H1 (cell line): ENCODE results near the gene NKAIN2. TPM values are rescaled to one million over a fixed set of nuclear protein-coding genes. Genes with fewer than 3 reads are reported as not detected.

Experiments
- CTCF ChIA-PET: fragments of 300-600 bp; sonication (Branson Sonifier 250); formaldehyde crosslinking; loops from one replicate; lab custom pipeline; 2021; ENCODE audit not compliant: partially characterized antibody; lab: Charles Lee
- POLR2A ChIA-PET: fragments of 300-600 bp; sonication (Branson Sonifier 250); formaldehyde crosslinking; loops from one replicate; lab custom pipeline; 2021; ENCODE audit warnings: inconsistent platforms; ENCODE audit not compliant: partially characterized antibody; lab: Charles Lee
- DNase-seq, 2 experiments: peaks; one replicate each; pipeline versions ENCODE4 v3.0.0 to v3.0.0-alpha.2; 2010 to 2022; ENCODE audit warnings: low spot score in 2 of 2, low read depth in 1 of 2, mixed read lengths in 1 of 2
- FAIRE-seq: peaks from 2 replicates; lab custom pipeline; 2011; peaks lifted over from hg19 to GRCh38; lab: Jason Lieb, UNC
- H2AFZ ChIP-seq: 2 replicates; pipeline ENCODE4 v1.8.1; 2012; ENCODE audit warnings: low read length, inconsistent platforms
- H2AK5ac ChIP-seq: 2 replicates; pipeline ENCODE4 v1.6.1; 2013; ENCODE audit warnings: low read depth, low read length
- H2BK120ac ChIP-seq: replicated peaks from 2 replicates; pipeline ENCODE3; 2013; ENCODE audit warnings: low read depth, low read length, inconsistent platforms
- H2BK12ac ChIP-seq: 2 replicates; pipeline ENCODE4 v1.6.1; 2013; ENCODE audit warnings: low read depth, low read length
- H2BK15ac ChIP-seq: 2 replicates; pipeline ENCODE4 v1.6.1; 2013; ENCODE audit warnings: low read length
- H2BK20ac ChIP-seq: 2 replicates; pipeline ENCODE4 v1.6.1; 2013; ENCODE audit warnings: low read length
- H2BK5ac ChIP-seq: 2 replicates; pipeline ENCODE4 v1.6.1; 2013; ENCODE audit warnings: low read depth, low read length
- H3K14ac ChIP-seq: 2 replicates; pipeline ENCODE4 v1.6.1; 2013; ENCODE audit warnings: inconsistent platforms; ENCODE audit not compliant: insufficient read length
- H3K18ac ChIP-seq: 2 replicates; pipeline ENCODE4 v1.6.1; 2013; ENCODE audit warnings: low read length; ENCODE audit errors: extremely low read depth
- H3K23ac ChIP-seq: 2 replicates; pipeline ENCODE4 v1.6.1; 2013; ENCODE audit warnings: inconsistent platforms; ENCODE audit not compliant: insufficient read length
- H3K23me2 ChIP-seq: 2 replicates; pipeline ENCODE4 v1.6.1; 2013; ENCODE audit warnings: low read depth, low read length
- H3K27ac ChIP-seq: 2 replicates; pipeline ENCODE4 v1.6.1; 2011; ENCODE audit warnings: low read depth, low read length, inconsistent platforms
- H3K27me3 ChIP-seq, 4 experiments: replicated peaks in 1 of 4; 1 replicate in 1 of 4; 2 replicates in 3 of 4; pipeline versions ENCODE4 v1.6.1 to v1.8.1; 2011 to 2013; ENCODE audit warnings: low read length in 3 of 4, mild to moderate bottlenecking in 3 of 4, inconsistent platforms in 2 of 4, mixed read lengths in 2 of 4, moderate library complexity in 1 of 4; ENCODE audit not compliant: control insufficient read depth in 3 of 4, insufficient read depth in 3 of 4; ENCODE audit errors: extremely low read depth in 1 of 4
- H3K36me3 ChIP-seq, 4 experiments: 2 replicates each; pipeline versions ENCODE4 v1.6.1 to v1.8.1; 2011 to 2013; ENCODE audit warnings: mild to moderate bottlenecking in 4 of 4, low read length in 3 of 4, moderate library complexity in 2 of 4, control low read depth in 1 of 4, inconsistent platforms in 1 of 4; ENCODE audit not compliant: insufficient read depth in 4 of 4, control insufficient read depth in 2 of 4
- H3K4ac ChIP-seq: replicated peaks from 2 replicates; pipeline ENCODE3; 2013; ENCODE audit warnings: low read length, low read depth, mixed read lengths, inconsistent platforms; ENCODE audit not compliant: insufficient read length
- H3K4me1 ChIP-seq, 4 experiments: replicated peaks in 1 of 4; 1 replicate in 1 of 4; 2 replicates in 3 of 4; pipeline versions ENCODE4 v1.6.1 to v1.8.1; 2011 to 2013; ENCODE audit warnings: low read length in 3 of 4, inconsistent platforms in 2 of 4, mixed read lengths in 1 of 4; ENCODE audit not compliant: insufficient read depth in 4 of 4, control insufficient read depth in 3 of 4
- H3K4me2 ChIP-seq, 2 experiments: 2 replicates each; pipeline versions ENCODE4 v1.6.1 to v1.8.1; 2011 to 2013; ENCODE audit warnings: low read depth in 2 of 2, low read length in 2 of 2, control low read depth in 1 of 2, inconsistent platforms in 1 of 2, mild to moderate bottlenecking in 1 of 2; ENCODE audit not compliant: insufficient read depth in 1 of 2
- H3K4me3 ChIP-seq, 4 experiments: fragments of 200-600, 300-600 bp in 1 of 4; sonication (generic), shearing (Covaris generic), sonication (Bioruptor Twin) in 1 of 4; 2 replicates each; pipeline versions ENCODE4 v1.5.1 to v1.8.1; 2011 to 2016; ENCODE audit warnings: low read length in 4 of 4, low read depth in 3 of 4, control low read depth in 2 of 4, inconsistent platforms in 2 of 4, mild to moderate bottlenecking in 2 of 4, mixed read lengths in 1 of 4, moderate library complexity in 1 of 4; ENCODE audit not compliant: insufficient read depth in 2 of 4; ENCODE audit errors: extremely low read depth in 1 of 4
- H3K56ac ChIP-seq: replicated peaks from 2 replicates; pipeline ENCODE3; 2013; ENCODE audit warnings: low read depth, mild to moderate bottlenecking, mixed read lengths, low read length, inconsistent platforms; ENCODE audit not compliant: insufficient read length
- H3K79me1 ChIP-seq: 2 replicates; pipeline ENCODE4 v1.6.1; 2013; ENCODE audit warnings: low read depth, low read length, control low read depth
- H3K79me2 ChIP-seq, 2 experiments: 2 replicates each; pipeline versions ENCODE4 v1.6.1 to v1.8.1; 2012 to 2013; ENCODE audit warnings: low read length in 2 of 2, mild to moderate bottlenecking in 2 of 2, inconsistent platforms in 1 of 2; ENCODE audit not compliant: insufficient read depth in 2 of 2, control insufficient read depth in 1 of 2
- H3K9ac ChIP-seq, 4 experiments: replicated peaks in 1 of 4; 1 replicate in 1 of 4; 2 replicates in 3 of 4; pipeline versions ENCODE4 v1.6.1 to v1.8.1; 2011 to 2013; ENCODE audit warnings: low read depth in 3 of 4, low read length in 3 of 4, control low read depth in 2 of 4, mild to moderate bottlenecking in 2 of 4, moderate library complexity in 2 of 4, inconsistent platforms in 1 of 4; ENCODE audit errors: extremely low read depth in 1 of 4
- H3K9me3 ChIP-seq, 2 experiments: 2 replicates each; pipeline versions ENCODE4 v1.6.1 to v1.8.1; 2012 to 2013; ENCODE audit warnings: mild to moderate bottlenecking in 2 of 2, moderate library complexity in 2 of 2, control low read depth in 1 of 2, inconsistent platforms in 1 of 2, low read depth in 1 of 2, low read length in 1 of 2, mixed read lengths in 1 of 2; ENCODE audit not compliant: insufficient read depth in 2 of 2
- H4K20me1 ChIP-seq, 2 experiments: replicated peaks in 1 of 2; 2 replicates each; pipeline versions ENCODE3 to v1.8.1; 2011 to 2013; ENCODE audit warnings: inconsistent platforms in 2 of 2, low read length in 2 of 2, mild to moderate bottlenecking in 1 of 2; ENCODE audit not compliant: insufficient read depth in 2 of 2, control insufficient read depth in 1 of 2
- H4K5ac ChIP-seq: 2 replicates; pipeline ENCODE4 v1.6.1; 2013; ENCODE audit warnings: low read length, low read depth, mixed read lengths, inconsistent platforms; ENCODE audit not compliant: insufficient read length
- H4K8ac ChIP-seq: 2 replicates; pipeline ENCODE4 v1.8.0; 2013; ENCODE audit warnings: mild to moderate bottlenecking, moderate library complexity, low read length, inconsistent platforms; ENCODE audit not compliant: insufficient read depth; ENCODE audit errors: extremely low read depth
- H4K91ac ChIP-seq: replicated peaks from 2 replicates; pipeline ENCODE3; 2013; ENCODE audit warnings: low read length, mixed read lengths, inconsistent platforms; ENCODE audit not compliant: insufficient read length
- BACH1 ChIP-seq: IDR thresholded peaks from 2 replicates; pipeline ENCODE4 v1.6.1; 2012; ENCODE audit warnings: low read length, improper control_type of control experiment
- GABPA ChIP-seq: IDR thresholded peaks from 2 replicates; pipeline ENCODE4 v1.6.1; 2011; ENCODE audit warnings: mild to moderate bottlenecking, low read length, moderate library complexity, borderline replicate concordance; ENCODE audit not compliant: insufficient read depth
- GTF2F1 ChIP-seq: IDR thresholded peaks from 2 replicates; pipeline ENCODE4 v1.6.1; 2012; ENCODE audit warnings: low read depth, low read length, improper control_type of control experiment, borderline replicate concordance
- KDM1A ChIP-seq: fragments of 200-600, 300-600 bp; sonication (generic); IDR thresholded peaks from 2 replicates; pipeline ENCODE4 v1.7.1; 2016; ENCODE audit warnings: mild to moderate bottlenecking, low read length, borderline replicate concordance
- RXRA ChIP-seq: IDR thresholded peaks from 2 replicates; pipeline ENCODE4 v1.6.1; 2011; ENCODE audit warnings: low read depth, mild to moderate bottlenecking, low read length, moderate library complexity; ENCODE audit not compliant: insufficient read depth
- SIN3A ChIP-seq, 2 experiments: IDR thresholded peaks in 1 of 2; conservative IDR thresholded peaks in 1 of 2; 2 replicates each; pipeline ENCODE4 v1.6.1; 2011 to 2012; ENCODE audit warnings: low read length in 2 of 2, improper control_type of control experiment in 1 of 2, low read depth in 1 of 2, mild to moderate bottlenecking in 1 of 2
- WGBS, 2 experiments: shearing (Covaris generic) in 1 of 2; methylation state at CpG; one replicate each; pipeline versions ENCODE4 v1.1.6 to v1.1.7; 2013 to 2015; ENCODE audit warnings: low lambda C conversion rate in 2 of 2, mixed read lengths in 2 of 2, inconsistent platforms in 1 of 2, low coverage in 1 of 2, missing lambda C conversion rate in 1 of 2; ENCODE audit not compliant: insufficient replicate concordance in 2 of 2, insufficient coverage in 1 of 2, insufficient read length in 1 of 2; ENCODE audit errors: extremely low coverage in 1 of 2, missing lambda C conversion rate in 1 of 2; 5-methylcytosine and 5-hydroxymethylcytosine counted together
- polyA plus RNA-seq, 7 experiments: library from polyadenylated mRNA; depleted of rRNA in 3 of 7; stranded (reverse) in 5 of 7; unstranded in 2 of 7; fragments of >200 nt in 5 of 7; fragments of 200-250 nt in 2 of 7; gene quantifications; 1 replicate in 5 of 7; 2 replicates in 1 of 7; 4 replicates in 1 of 7; pipeline versions ENCODE4 v1.2.1 to v1.2.3, GENCODE V29; 2011 to 2013; ENCODE audit warnings: missing spikeins in 2 of 7, mixed read lengths in 2 of 7
- total RNA-seq: library from RNA; stranded (reverse); fragmentation: NEBNext Ultra II Directional; extraction: Animal tissue kit (Norgen Biotek cat#: 25700); gene quantifications from 2 replicates; pipeline ENCODE4 v1.2.1, GENCODE V29; 2021

NKAIN2 gene
- total and polyA plus RNA-seq, 2 of the 8 experiments (the other 6 are each of a cell fraction or from before 2014, with no cell fraction given) = 0.20 to 0.34 TPM

GRCh38 chr6:123854201-123854600 is 50.5 kb downstream of the NKAIN2 start:
- no peaks in the 10 kb centered on the region for H3K9me3 ChIP-seq
- H4K91ac ChIP-seq = no peak overlapping the region
- H3K36me3 ChIP-seq = no peaks in the 10 kb centered on the region
- no peak overlapping the region for H4K8ac ChIP-seq
- no peaks in the 10 kb centered on the region for H3K79me2 ChIP-seq
- H3K79me1 ChIP-seq = no peaks in the 10 kb centered on the region
- no peak overlapping the region for H2AK5ac ChIP-seq
- no peak overlapping the region for H2BK12ac ChIP-seq
- H3K56ac ChIP-seq = no peak overlapping the region
- no peak overlapping the region for H2BK15ac ChIP-seq
- CTCF ChIA-PET = interaction anchor here (0.6 kb wide), 1 partner anchor 64 kb away, joined by 3 read pairs; no protein-coding TSS in a partner anchor
- FAIRE-seq = no peak
- H2BK5ac ChIP-seq = no peak overlapping the region
- DNase-seq = no peak
- H2BK120ac ChIP-seq = no peak overlapping the region
- POLR2A ChIA-PET = no interaction called here
- no peak overlapping the region for H3K4ac ChIP-seq
- no peaks in the 10 kb centered on the region; a peak in 1 of 7 replicates for H3K27me3 ChIP-seq
- no peak overlapping the region for H2AFZ ChIP-seq
- no peak overlapping the region for H3K9ac ChIP-seq
- no peak overlapping the region for H3K4me3 ChIP-seq
- H3K4me2 ChIP-seq = no peak overlapping the region
- no peak overlapping the region for H4K5ac ChIP-seq
- no peaks in the 10 kb centered on the region for H3K23me2 ChIP-seq
- no peak overlapping the region for H3K14ac ChIP-seq
- 100% methylated on average over 2 of the region's 2 CpGs; no CpG with 5 or more reads in 1 of the 2 experiments for WGBS, 2 experiments
- TF ChIP-seq SIN3A (conservative IDR thresholded peaks at IDR 0.05 in 1 of 2, IDR thresholded peaks at IDR 0.05 in 1 of 2; ENCODE audit: low read depth in 1 of 2, low read length in 2 of 2) (no peak), GABPA (no peak), KDM1A (no peak), GTF2F1 (no peak), RXRA (no peak), BACH1 (no peak)
- H4K20me1 ChIP-seq = no peaks in the 10 kb centered on the region
- no peak overlapping the region for H3K27ac ChIP-seq
- no peak overlapping the region for H2BK20ac ChIP-seq
- H3K4me1 ChIP-seq = no peaks in the 10 kb centered on the region
- H3K18ac ChIP-seq = no peak overlapping the region
- H3K23ac ChIP-seq = no peak overlapping the region
